ENCODE data around the gene PAM.

Gene PAM

DNA sequence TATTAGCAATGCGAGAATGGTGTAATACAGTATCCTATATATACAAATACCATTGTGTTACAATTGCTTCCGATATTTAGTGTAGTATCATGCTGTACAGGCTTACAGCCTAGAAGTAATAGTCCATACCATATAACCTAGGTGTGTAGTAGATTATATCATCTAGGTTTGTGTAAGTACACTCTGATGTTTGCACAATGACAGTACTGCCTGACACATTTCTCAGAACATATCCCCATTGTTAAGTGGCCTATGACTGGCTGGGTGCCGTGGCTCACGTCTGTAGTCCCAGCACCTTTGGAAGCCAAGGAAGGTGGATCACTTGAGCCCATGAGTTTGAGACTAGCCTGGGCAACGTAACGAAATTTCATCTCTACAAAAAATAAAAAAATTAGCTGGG lies 124.6 kb downstream of the PAM start:
- no peak for DNase-seq (ENCODE audit: low read depth)
- TF ChIP-seq, protein P1, sequence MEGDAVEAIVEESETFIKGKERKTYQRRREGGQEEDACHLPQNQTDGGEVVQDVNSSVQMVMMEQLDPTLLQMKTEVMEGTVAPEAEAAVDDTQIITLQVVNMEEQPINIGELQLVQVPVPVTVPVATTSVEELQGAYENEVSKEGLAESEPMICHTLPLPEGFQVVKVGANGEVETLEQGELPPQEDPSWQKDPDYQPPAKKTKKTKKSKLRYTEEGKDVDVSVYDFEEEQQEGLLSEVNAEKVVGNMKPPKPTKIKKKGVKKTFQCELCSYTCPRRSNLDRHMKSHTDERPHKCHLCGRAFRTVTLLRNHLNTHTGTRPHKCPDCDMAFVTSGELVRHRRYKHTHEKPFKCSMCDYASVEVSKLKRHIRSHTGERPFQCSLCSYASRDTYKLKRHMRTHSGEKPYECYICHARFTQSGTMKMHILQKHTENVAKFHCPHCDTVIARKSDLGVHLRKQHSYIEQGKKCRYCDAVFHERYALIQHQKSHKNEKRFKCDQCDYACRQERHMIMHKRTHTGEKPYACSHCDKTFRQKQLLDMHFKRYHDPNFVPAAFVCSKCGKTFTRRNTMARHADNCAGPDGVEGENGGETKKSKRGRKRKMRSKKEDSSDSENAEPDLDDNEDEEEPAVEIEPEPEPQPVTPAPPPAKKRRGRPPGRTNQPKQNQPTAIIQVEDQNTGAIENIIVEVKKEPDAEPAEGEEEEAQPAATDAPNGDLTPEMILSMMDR (IDR thresholded peaks at IDR 0.05; ENCODE audit: insufficient read depth, low read depth, low read length, missing control alignments) = no peak
- H3K4me3 ChIP-seq (ENCODE audit: low read length) = no peak overlapping the region

DNA sequence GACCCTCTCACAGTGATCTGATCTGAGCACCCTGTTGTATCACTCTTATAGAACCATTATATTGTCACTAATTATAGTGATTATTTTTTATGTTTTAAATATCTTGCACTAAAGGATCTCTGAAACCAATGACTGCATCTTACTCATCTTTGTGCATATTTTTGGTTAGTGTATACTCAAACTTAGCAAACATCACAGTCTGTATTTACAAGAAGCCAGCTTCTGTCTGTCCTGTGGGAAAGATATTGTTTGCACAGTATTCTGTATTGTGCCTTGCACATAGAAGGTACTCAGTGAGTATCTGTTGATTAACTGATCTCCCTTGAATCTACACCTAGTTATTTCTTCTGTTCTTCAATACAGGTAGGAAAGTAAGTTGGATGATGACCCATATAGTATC lies 131.5 kb downstream of the PAM start:
- no peak for DNase-seq (ENCODE audit: low read depth)
- TF ChIP-seq, protein P1 (IDR thresholded peaks at IDR 0.05; ENCODE audit: insufficient read depth, low read depth, low read length, missing control alignments) = no peak
- H3K4me3 ChIP-seq (ENCODE audit: low read length) = no peak overlapping the region

DNA sequence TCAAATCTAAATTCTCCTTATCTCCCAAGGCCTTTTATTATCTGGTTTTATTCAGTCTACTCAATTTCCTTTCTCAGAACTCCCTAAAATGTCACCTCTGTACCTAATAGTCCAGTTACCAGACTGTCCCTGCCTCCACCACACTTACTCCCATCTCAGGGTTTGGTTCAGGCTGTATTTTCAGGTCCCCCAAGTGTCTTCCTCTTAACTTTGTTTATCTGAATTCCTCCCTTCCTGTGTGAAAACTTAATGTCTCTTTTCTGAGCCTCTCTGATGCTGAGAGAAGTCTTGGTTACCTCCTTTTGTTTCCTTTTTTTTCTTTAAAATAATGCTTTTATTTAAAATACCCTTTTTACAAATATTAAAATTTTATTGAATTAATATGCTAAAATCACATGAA lies 133.4 kb downstream of the PAM start:
- TF ChIP-seq, protein P1 (IDR thresholded peaks at IDR 0.05; ENCODE audit: insufficient read depth, low read depth, low read length, missing control alignments) = no peak
- DNase-seq (ENCODE audit: low read depth) = no peak
- H3K4me3 ChIP-seq (ENCODE audit: low read length) = no peak overlapping the region

DNA sequence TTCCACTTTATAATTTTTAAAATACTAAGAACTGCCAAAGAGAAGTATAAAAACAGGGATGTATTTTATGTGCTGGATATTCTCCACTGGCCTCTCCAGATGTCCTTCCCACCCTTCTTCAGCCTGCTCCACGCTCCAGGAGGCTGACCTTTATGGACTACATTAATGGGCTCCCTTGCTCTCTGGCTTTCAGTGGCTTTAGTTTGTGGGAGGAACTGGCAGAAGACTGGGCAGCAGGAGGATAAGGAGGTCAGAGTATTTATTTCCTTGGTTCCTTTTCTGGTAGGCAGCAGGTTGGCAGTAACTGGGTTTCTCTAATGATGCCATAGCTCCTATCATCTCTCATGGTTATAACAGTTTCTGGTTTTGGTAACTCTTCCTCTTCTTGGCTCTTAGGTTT lies 133.9 kb downstream of the PAM start:
- H3K4me3 ChIP-seq (ENCODE audit: low read length) = no peak overlapping the region
- TF ChIP-seq, protein P1 (IDR thresholded peaks at IDR 0.05; ENCODE audit: insufficient read depth, low read depth, low read length, missing control alignments) = no peak
- no peak for DNase-seq (ENCODE audit: low read depth)

DNA sequence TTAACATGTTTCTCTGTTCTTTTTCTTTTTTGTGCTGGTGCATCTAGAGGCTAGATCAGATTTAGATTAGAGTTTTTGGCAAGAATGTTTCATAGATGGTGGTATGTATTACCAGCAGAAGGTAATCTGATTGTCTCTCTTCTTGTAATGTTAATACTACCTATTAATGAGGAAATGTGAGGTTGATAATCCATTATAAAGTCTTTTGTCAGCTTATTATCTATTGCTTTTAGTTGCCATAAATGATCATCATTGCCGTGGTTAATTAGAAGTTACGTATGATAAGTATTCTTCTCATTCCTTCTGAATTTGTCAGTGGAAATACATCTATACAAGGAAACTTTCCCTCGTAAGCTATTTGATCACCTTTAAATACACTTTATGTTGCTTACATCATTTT lies 135.0 kb downstream of the PAM start:
- H3K4me3 ChIP-seq (ENCODE audit: low read length) = no peak overlapping the region
- no peak for DNase-seq (ENCODE audit: low read depth)
- TF ChIP-seq, protein P1 (IDR thresholded peaks at IDR 0.05; ENCODE audit: insufficient read depth, low read depth, low read length, missing control alignments) = no peak

DNA sequence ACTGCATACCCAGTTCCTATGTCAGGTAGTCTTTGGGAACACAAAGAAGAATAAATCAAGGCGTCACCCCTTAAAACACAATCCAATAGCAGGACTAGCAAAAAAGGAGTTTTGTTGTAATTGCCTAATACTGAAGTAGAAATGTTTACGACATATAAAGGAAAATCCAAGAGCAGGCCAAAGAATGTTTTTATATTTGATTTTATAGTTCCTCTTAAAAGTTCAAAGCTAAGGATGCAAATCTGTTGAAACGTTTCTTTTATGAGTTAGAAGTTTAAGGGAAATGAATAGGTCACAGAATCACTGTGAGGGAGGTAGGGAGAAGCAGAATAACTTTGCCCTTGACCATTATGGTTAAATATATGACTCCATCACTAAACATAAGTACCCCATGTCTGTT lies 136.1 kb downstream of the PAM start:
- TF ChIP-seq, protein P1 (IDR thresholded peaks at IDR 0.05; ENCODE audit: insufficient read depth, low read depth, low read length, missing control alignments) = no peak
- no peak overlapping the region for H3K4me3 ChIP-seq (ENCODE audit: low read length)
- no peak for DNase-seq (ENCODE audit: low read depth)

DNA sequence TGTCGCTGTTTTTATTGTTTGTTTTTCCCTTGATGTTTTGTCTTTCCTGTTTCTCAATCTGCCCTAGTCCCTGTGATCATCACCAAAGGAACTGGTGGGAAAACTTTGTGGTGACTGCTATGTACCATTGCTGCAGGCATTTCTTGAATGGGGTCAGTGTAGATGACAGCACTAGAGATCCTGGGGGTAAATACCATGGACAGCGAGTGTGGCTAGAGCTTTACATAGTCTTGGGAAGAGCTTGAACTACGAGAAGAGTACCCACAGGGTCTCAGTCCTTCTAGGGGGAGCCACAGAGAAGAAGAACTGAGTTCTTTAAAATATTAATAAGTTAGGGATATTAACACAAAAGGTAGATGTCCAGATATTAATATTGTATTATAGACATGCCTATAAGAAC lies 138.8 kb downstream of the PAM start:
- H3K4me3 ChIP-seq (ENCODE audit: low read length) = no peak overlapping the region
- DNase-seq (ENCODE audit: low read depth) = no peak
- TF ChIP-seq, protein P1 (IDR thresholded peaks at IDR 0.05; ENCODE audit: insufficient read depth, low read depth, low read length, missing control alignments) = no peak
